RWPE2 (cell line): Measurements from ENCODE around the gene PCBP3.
A peak's percentile ranks its signal among the peaks of the same experiment; 100 is the strongest.

Experiments used
- ATAC-seq: fragments of 200-7000 bp; cut with Tn5 transposase; 3 replicates; pipeline ENCODE4 v1.9.1; 2021; ENCODE audit warnings: low read depth
- DNase-seq: peaks from one replicate; pipeline ENCODE4 v3.0.0-alpha.2; 2020; ENCODE audit warnings: low spot score
- H3K27ac ChIP-seq: fragments of 450-650 bp; 2 replicates; pipeline ENCODE4 v1.5.1; 2017; ENCODE audit warnings: mild to moderate bottlenecking; ENCODE audit not compliant: poor library complexity, severe bottlenecking
- H3K27me3 ChIP-seq: fragments of 250-450 bp; sonication (Bioruptor Pico); 2 replicates; pipeline ENCODE4 v1.5.1; 2021; ENCODE audit warnings: mild to moderate bottlenecking, moderate library complexity; ENCODE audit not compliant: insufficient read depth, poor library complexity, severe bottlenecking
- H3K36me3 ChIP-seq: fragments of 250-450 bp; sonication (Bioruptor Pico); 2 replicates; pipeline ENCODE4 v1.5.1; 2020; ENCODE audit warnings: low read depth, mild to moderate bottlenecking, moderate library complexity
- H3K4me1 ChIP-seq: fragments of 250-450 bp; sonication (Bioruptor Pico); 2 replicates; pipeline ENCODE4 v1.5.1; 2021; ENCODE audit warnings: mild to moderate bottlenecking, moderate library complexity; ENCODE audit not compliant: insufficient read depth, poor library complexity, severe bottlenecking
- H3K4me3 ChIP-seq: fragments of 250-450 bp; sonication (Bioruptor Pico); 2 replicates; pipeline ENCODE4 v1.5.1; 2021; ENCODE audit warnings: mild to moderate bottlenecking, moderate library complexity; ENCODE audit not compliant: severe bottlenecking
- H3K9me3 ChIP-seq: fragments of 250-450 bp; sonication (Bioruptor Pico); 2 replicates; pipeline ENCODE4 v1.5.1; 2021; ENCODE audit warnings: mild to moderate bottlenecking, moderate library complexity; ENCODE audit not compliant: severe bottlenecking
- CTCF ChIP-seq: fragments of 450-650 bp; IDR thresholded peaks from one replicate; pipeline ENCODE4 v1.5.1; 2017; ENCODE audit warnings: mild to moderate bottlenecking, moderate library complexity; ENCODE audit not compliant: poor library complexity, severe bottlenecking

PCBP3 gene

GRCh38 chr21:45615145-45615711 is 28.3 kb upstream of the PCBP3 start:
- no peak overlapping the region for H3K27ac ChIP-seq
- DNase-seq (peak; percentile 46), ATAC-seq (peak; percentile 37; the same call in 1 of the 3 replicates)
- no peaks in the 10 kb centered on the region for H3K36me3 ChIP-seq
- no peaks in the 10 kb centered on the region for H3K9me3 ChIP-seq
- peaks cover 63% of the 10 kb centered on the region for H3K27me3 ChIP-seq
- TF ChIP-seq CTCF, result no peak
- no peak overlapping the region for H3K4me3 ChIP-seq
- no peaks in the 10 kb centered on the region for H3K4me1 ChIP-seq

- TF ChIP-seq CTCF, result no peak
- Histone ChIP-seq H3K27me3 (peaks cover 69% of the 10 kb centered on the region), H3K4me1 (no peaks in the 10 kb centered on the region), H3K36me3 (no peaks in the 10 kb centered on the region), H3K9me3 (no peaks in the 10 kb centered on the region), H3K4me3 (no peak overlapping the region), H3K27ac (no peak overlapping the region)
- 0 out of 3 replicates have a peak, but pooled peaks have one; percentile 15 for ATAC-seq
- DNase-seq, result peak; percentile 44
These were observed 26.3 kb upstream of the PCBP3 start for GRCh38 chr21:45617021-45617921.

GRCh38 chr21:45618287-45618686 is 25.2 kb upstream of the PCBP3 start:
- Histone ChIP-seq H3K27ac (no peak overlapping the region), H3K27me3 (peaks cover 71% of the 10 kb centered on the region), H3K4me3 (no peak overlapping the region), H3K4me1 (no peaks in the 10 kb centered on the region), H3K9me3 (no peaks in the 10 kb centered on the region), H3K36me3 (no peaks in the 10 kb centered on the region)
- ATAC-seq, result no peak
- DNase-seq, result peak; percentile 43
- TF ChIP-seq CTCF, result no peak

- DNase-seq (peak; percentile 21), ATAC-seq (no peak)
- no peak for TF ChIP-seq CTCF
These were observed 24.6 kb upstream of the PCBP3 start for GRCh38 chr21:45618846-45619485.

More at GRCh38 chr21:45618846-45619485, 24.6 kb upstream of the PCBP3 start:
- Histone ChIP-seq H3K36me3 (no peaks in the 10 kb centered on the region), H3K4me1 (no peaks in the 10 kb centered on the region), H3K9me3 (no peaks in the 10 kb centered on the region), H3K4me3 (no peak overlapping the region), H3K27me3 (peaks cover 72% of the 10 kb centered on the region), H3K27ac (no peak overlapping the region)
